Stimulated activated CD4-positive, alpha-beta T cell treated with anti-CD3 and anti-CD28 coated beads, Interleukin-15, amount 100 ng/mL, for 24 hours (primary cell): ENCODE measurements around the gene GRK5.

Experiments used
- DNase-seq: peaks from one replicate; pipeline ENCODE4 v3.0.0-alpha.2; 2020

GRK5 gene

DNA sequence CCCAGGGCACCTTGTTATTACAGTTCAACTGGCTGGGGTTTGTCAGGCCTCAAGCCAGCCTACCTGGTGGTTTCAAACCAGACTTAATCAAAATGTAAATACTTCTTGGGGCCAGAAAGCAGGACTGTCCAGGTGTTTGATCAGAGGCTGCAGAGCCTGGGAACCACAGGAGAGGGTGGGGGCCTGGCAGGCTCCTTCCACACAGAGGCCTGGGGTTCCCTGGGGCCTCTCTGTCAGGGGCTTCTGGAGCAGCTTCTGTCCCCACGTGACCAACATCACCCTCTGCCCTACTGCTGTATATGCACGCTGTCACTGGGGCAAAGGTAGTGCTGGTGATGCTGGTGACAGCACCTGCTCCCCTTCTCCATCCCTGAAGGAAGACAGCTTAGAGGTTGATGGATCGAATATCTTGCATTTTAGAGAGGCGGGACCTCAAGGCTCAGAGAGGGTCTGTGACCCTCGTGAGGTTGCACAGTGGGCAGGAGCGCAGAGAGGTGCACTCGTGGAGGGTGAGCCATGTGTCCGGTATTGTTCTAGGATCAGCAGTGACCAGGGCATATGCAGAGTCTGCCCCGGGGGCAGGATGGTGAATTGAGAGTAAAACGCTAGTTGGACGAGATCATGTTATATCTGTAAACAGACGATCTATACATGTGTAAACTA lies 95.4 kb downstream of the GRK5 start:
- no peak for DNase-seq

DNA sequence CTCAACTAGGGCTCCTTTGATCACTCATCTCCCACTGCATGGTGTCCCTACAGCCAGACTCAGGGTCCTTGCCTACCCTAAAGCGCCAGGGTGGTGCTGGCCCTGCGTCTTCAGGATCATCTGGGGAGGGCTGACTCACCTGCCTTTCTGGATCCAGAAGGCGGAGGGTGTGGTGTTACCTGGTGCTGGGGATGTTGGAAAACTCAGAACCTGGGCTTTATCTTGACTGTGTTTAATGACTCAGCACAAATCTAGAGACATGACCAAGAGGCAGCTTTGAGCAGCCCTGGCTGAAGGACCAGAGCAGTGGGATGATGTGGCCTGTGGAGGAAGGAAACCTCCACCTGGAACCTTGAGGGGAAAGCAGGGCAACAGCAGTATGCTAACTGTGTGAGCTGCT lies 96.5 kb downstream of the GRK5 start:
- no peak for DNase-seq

DNA sequence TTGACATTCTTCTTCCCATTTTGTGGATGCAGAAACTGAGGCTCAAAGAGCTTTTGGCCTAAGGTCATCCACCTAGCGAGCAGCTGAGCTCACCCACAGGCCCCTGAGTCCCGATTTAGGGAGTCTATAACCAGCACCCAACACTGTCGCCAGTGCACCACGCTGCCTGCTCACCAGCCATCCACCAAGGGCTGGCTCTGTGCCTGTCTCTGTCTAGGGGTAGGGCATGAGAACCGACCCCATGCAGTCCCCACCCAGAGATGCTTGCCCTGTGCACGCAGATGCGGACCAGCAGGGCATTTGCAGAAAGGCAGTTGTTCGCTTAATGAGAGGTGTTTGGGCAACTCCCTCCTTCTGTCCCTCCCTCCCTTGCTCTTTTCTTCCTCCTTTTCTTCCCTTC lies 97.2 kb downstream of the GRK5 start:
- DNase-seq, result no peak

GRCh38 chr10:119305860-119306513 lies 98.6 kb downstream of the GRK5 start:
- DNase-seq, result peak; percentile 91

DNA sequence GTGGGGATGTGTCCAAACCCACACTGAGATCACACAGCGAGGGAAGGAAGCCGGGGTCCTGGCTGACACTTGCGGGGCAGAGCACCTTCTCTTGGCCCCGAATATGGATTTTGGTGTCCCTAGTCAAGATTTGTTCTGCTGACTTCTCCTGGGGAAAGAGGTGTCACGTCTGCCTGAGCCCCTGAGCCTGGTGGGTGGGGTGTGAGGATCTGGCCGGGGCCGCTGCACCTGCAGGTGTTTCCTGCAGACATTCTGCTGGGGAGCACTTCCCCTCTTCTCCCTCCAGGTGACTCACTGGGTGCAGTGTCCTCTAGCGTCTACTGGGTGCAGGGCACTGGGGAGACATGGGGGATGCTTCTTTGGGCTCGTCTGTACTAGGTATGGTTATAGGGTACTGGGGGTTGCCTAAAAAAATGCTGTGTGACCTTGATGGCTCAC lies 99.2 kb downstream of the GRK5 start:
- DNase-seq, result peak; percentile 74

GRCh38 chr10:119306986-119307392 lies 99.6 kb downstream of the GRK5 start:
- DNase-seq, result peak; percentile 35

DNA sequence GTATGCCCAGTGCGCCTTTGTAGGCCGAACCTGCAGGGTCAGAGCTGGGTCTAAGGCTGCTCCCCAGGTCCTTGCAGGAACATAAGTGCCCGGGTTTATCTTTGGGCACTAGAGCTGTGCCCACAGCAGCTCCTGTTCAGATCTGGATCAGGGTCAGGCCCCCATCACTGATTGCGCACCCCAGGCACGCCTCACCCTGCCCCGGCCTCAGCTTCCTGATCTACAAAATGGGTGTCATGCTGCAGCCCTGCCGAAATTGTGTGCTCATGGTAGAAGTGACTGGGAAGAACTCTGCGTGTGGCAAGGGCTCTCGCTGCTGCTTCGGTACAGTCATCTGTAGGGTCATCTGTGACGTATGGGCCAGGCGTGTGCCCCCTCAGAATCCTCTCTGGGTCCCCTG lies 100.7 kb downstream of the GRK5 start:
- DNase-seq, result no peak

DNA sequence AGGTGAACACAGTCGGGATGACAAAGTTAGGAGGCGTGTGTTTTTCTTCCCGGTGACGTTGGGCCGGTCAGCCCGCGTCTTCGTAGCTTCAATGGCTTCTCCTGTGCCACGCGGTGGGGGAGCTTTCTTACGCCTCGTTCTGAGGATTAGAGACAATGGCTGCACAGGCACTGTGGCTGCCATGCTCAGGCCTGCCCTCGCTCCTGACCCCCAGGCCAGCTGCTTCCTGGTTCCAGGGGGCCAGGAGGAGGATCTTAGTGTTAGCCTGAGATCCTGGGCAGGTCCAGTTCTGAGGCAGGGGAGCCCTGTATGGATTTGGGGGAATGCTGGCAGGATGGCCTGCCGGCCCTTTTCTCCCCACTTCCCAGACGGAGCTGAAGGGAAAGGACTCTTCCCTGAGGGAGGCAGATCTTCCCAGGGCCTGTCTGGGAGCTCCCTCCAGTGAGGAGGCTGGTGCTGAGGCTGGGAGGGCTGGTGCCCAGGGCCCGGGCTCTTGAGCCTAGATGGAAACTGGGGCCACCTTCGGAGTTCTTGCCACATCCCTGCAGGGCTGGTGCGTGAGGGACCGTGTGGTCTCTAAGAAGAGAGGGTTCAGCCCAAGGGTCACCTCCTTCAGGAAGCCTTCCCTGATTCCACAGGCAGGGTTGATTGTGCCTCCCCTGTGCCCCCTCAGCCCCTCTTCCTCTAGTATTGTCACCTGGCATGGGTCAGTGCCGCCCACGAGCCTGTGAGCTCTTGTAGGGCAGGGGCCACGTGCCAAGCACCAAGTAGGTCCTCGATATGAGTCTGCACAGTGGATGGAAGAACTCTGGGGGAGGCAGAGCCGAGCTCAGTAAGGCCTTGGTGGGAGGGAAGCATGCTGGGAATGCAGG lies 101.4 kb downstream of the GRK5 start:
- no peak for DNase-seq

- DNase-seq, result no peak
Observed at GRCh38 chr10:119309423-119309770, 102.0 kb downstream of the GRK5 start.

- no peak for DNase-seq
Observed at GRCh38 chr10:119310806-119311205, 103.4 kb downstream of the GRK5 start.

DNA sequence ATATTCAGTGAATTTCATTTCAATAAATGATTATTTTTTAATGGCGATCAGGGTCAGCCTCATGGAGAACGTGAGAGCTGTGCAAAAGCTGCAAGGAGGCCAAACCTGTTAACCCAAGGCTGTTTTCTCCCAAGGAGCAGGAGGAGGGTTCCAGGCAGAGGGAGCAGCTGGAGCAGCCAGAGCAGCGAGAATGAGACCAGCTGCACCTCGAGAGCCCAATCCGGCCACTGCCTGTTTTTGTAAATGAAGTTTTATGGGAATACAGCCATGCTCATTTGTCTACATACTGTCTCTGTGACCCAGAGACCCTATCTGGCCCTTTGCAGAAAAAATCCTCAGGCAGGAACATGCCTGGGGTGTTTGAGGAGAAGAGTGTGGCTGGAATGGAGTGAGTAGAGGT lies 104.9 kb downstream of the GRK5 start:
- DNase-seq, result no peak

- DNase-seq, result no peak
Observed at GRCh38 chr10:119313024-119313423, 105.7 kb downstream of the GRK5 start.

- DNase-seq, result peak; percentile 84
Observed at GRCh38 chr10:119313644-119314043, 106.3 kb downstream of the GRK5 start.

DNA sequence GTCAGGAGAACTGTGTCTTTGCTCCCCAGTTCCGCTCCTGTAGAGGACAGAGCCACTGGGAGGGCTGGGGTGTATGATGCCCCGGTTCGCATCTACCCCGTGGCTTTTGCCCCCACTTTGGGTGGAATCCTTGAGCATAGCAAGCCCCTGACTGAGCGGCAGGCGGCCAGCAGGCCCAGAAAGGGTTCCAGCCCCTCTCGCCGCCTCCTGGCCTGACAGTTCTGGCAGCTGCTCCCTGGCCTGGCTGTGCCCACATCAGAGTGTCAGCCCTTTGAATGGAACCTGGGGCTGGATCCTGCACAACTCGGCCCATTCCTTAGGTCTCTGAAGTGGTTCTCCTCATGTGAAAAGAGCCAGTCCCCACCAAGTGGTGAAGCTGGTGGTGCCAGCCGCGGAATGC lies 106.7 kb downstream of the GRK5 start:
- no peak for DNase-seq

GRCh38 chr10:119314486-119314885 lies 107.1 kb downstream of the GRK5 start:
- no peak for DNase-seq

GRCh38 chr10:119315128-119316001 lies 108.0 kb downstream of the GRK5 start:
- DNase-seq, result peak; percentile 87

DNA sequence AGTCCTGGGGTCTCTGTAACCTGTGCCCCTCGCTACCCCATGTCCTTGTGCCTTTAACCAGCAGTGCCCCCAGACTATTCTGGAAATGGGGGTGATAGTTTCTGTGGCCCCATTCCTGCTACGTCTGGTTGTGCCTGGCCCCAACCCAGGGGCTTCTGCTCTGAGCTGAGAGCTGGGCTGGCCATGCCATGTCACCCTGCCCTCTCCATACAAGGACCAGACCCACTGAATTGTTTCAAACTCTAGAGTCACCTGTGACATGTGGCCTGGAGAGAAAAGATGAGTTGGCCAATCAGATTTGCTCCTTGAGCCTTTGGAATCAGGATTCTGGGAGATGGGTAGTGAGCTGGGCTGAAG lies 108.6 kb downstream of the GRK5 start:
- no peak for DNase-seq

- DNase-seq, result no peak
Observed at GRCh38 chr10:119316729-119317097, 109.3 kb downstream of the GRK5 start.

DNA sequence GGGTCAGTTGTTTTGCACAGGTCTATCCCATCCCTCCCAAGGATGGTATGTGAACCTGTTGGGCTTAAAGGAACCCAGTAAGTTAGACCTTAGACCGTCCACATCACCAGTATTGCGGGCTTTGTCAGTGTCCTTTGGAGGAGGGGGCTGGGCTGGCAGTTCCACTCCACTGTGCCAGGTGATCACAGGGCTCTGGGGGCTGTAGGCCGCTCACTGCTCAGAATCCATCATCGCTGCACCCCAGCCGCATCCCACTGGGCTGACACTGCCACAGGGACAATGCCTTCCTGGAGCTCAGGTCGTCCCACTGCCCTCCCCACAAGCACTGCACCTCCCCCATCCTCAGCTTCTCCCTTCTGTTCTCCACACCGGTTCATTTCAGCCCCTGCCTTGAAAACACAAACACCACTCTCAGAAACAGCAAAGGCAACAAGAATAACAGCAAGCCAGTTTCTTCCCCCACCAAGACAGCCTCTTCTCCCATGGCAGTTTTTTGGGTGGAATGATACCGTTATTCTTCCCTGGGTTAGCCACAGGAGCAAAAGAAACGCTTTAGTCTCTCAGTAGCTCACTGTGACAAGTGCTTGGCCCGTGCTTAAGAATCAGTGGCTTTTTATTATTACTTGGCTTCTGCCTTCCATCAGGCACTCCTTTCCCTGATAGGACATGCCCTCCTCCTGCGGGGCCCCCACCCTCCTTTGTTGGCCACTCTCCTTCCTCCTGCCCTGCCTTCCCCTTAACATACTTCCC lies 111.2 kb downstream of the GRK5 start:
- DNase-seq, result no peak

- no peak for DNase-seq
Observed at GRCh38 chr10:119319161-119319919, 112.0 kb downstream of the GRK5 start.

GRCh38 chr10:119319920-119320258 lies 112.5 kb downstream of the GRK5 start:
- DNase-seq, result no peak

DNA sequence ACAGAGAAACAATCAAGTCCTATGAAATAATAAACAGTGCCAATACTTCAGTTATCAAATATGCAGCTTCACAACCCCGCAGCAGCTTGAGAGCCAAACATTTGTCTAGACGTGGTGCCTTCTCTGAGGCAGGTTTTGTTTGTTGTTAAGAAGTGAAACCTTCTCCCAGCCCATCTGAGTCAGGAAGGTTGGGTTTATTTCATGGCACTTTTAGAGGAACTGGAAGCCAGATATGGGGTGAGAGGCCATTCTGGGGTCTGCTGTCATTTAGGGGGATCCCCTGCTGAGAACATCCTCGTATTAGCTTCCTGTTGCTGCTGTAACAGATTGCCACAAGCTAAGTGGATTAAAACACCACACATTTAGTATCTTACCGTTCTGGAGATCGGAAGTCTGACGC lies 113.6 kb downstream of the GRK5 start:
- no peak for DNase-seq
